Activated T-helper 2 cell treated with anti-CD3 and anti-CD28 coated beads, Interferon-gamma antibody, Interleukin-2, Interleukin-4, amounts not matched to agents 10 μg/mL and 5 μg/mL and 100 μg/mL, durations not matched to agents 14 hours and 24 hours and 36 hours (primary cell): ENCODE measurements around the gene DHX40. TPM values are rescaled to one million over a fixed set of nuclear protein-coding genes. Genes with fewer than 3 reads are reported as not detected.
"Not testable (repeated sequence)": the region's sequence is repeated elsewhere in the genome, so short reads cannot be mapped to it uniquely, and the experiment has no call there.

Experiments
- DNase-seq: peaks from one replicate; pipeline ENCODE4 v3.0.0; 2021; ENCODE audit warnings: low spot score
- H3K27ac Mint-ChIP-seq: one replicate; pipeline ENCODE4 v1.8.0; 2021; ENCODE audit warnings: mixed read lengths
- H3K27me3 Mint-ChIP-seq: one replicate; pipeline ENCODE4 v1.8.0; 2021; ENCODE audit warnings: low read depth, mixed read lengths
- H3K36me3 Mint-ChIP-seq: one replicate; pipeline ENCODE4 v1.8.0; 2021; ENCODE audit warnings: low read depth, mixed read lengths
- H3K4me1 Mint-ChIP-seq: one replicate; pipeline ENCODE4 v1.8.0; 2021; ENCODE audit warnings: low read depth, mixed read lengths
- H3K4me3 Mint-ChIP-seq: one replicate; pipeline ENCODE4 v1.8.0; 2021; ENCODE audit warnings: low read depth, mild to moderate bottlenecking, moderate library complexity, mixed read lengths
- H3K9me3 Mint-ChIP-seq: one replicate; pipeline ENCODE4 v1.8.0; 2021; ENCODE audit warnings: mixed read lengths
- intact Hi-C: fragments of 100-400 bp; cut with micrococcal nuclease; formaldehyde crosslinking; loops from one replicate; pipeline ENCODE4 v1.15.1; 2023
- total RNA-seq: library from RNA; stranded (reverse); gene quantifications from 2 replicates; pipeline ENCODE4 v1.2.3, GENCODE V29; 2022

The DHX40 gene
- total RNA-seq, result 16.7 and 18.2 TPM in 2 replicates

- H3K27ac Mint-ChIP-seq, result peak within 1 kb of the TSS; percentile 96
- intact Hi-C loops, result loop anchor here (1.0 to 5.0 kb wide), 3 partner anchors 54 to 408 kb away; partner anchors contain the start of genes CLTC, PRR11, PTRH2 and SKA2
- DNase-seq, result peak; percentile 91
- H3K36me3 Mint-ChIP-seq, result peaks cover 16% of the 10 kb centered on the region
- H3K27me3 Mint-ChIP-seq, result no peaks in the 10 kb centered on the region
- H3K9me3 Mint-ChIP-seq, result peaks cover 7% of the 10 kb centered on the region
- peaks cover 18% of the 10 kb centered on the region for H3K4me1 Mint-ChIP-seq
- peak within 1 kb of the TSS; percentile 99 for H3K4me3 Mint-ChIP-seq
Measured at GRCh38 chr17:59565171-59565958, at the start of gene DHX40. TSS of gene DHX40 (plus strand) at chr17:59565610. CDS start at chr17:59565672, 62 bp downstream.

- Mint-ChIP-seq H3K27me3 (peaks cover 10% of the 10 kb centered on the region), H3K4me1 (peaks cover 2% of the 10 kb centered on the region), H3K36me3 (no peaks in the 10 kb centered on the region), H3K27ac (no peak overlapping the region), H3K4me3 (no peak overlapping the region), H3K9me3 (no peaks in the 10 kb centered on the region)
- intact Hi-C loops, result no loop called here
- DNase-seq, result no peak
Measured at GRCh38 chr17:59516451-59516850, 49.0 kb upstream of the DHX40 start.

- no peak for DNase-seq
- Mint-ChIP-seq H3K9me3 (no peaks in the 10 kb centered on the region), H3K27me3 (peaks cover 12% of the 10 kb centered on the region), H3K36me3 (no peaks in the 10 kb centered on the region), H3K4me1 (peaks cover 6% of the 10 kb centered on the region), H3K4me3 (no peak overlapping the region), H3K27ac (no peak overlapping the region)
- intact Hi-C loops, result no loop called here
Measured at GRCh38 chr17:59519132-59519531, 46.3 kb upstream of the DHX40 start.

- Mint-ChIP-seq H3K9me3 (no peaks in the 10 kb centered on the region), H3K36me3 (no peaks in the 10 kb centered on the region), H3K27ac (no peak overlapping the region), H3K4me1 (peaks cover 6% of the 10 kb centered on the region), H3K4me3 (no peak overlapping the region), H3K27me3 (peaks cover 10% of the 10 kb centered on the region)
- intact Hi-C loops, result loop anchor here (5.0 kb wide), 2 partner anchors 208 to 517 kb away; no protein-coding TSS in a partner anchor
- no peak for DNase-seq
Measured at GRCh38 chr17:59520251-59520650, 45.2 kb upstream of the DHX40 start.

GRCh38 chr17:59521465-59522126 is 43.8 kb upstream of the DHX40 start:
- Mint-ChIP-seq H3K4me3 (no peak overlapping the region), H3K27me3 (peaks cover 19% of the 10 kb centered on the region), H3K4me1 (peaks cover 6% of the 10 kb centered on the region), H3K27ac (no peak overlapping the region), H3K9me3 (no peaks in the 10 kb centered on the region), H3K36me3 (no peaks in the 10 kb centered on the region)
- intact Hi-C loops, result loop anchor here (5.0 kb wide), 2 partner anchors 209 to 516 kb away; no protein-coding TSS in a partner anchor
- peak; percentile 32 for DNase-seq

- not testable (repeated sequence) for H3K36me3 Mint-ChIP-seq, H3K4me1 Mint-ChIP-seq, H3K9me3 Mint-ChIP-seq, DNase-seq, H3K4me3 Mint-ChIP-seq, H3K27ac Mint-ChIP-seq
- intact Hi-C loops, result loop anchor here (5.0 kb wide), 2 partner anchors 213 to 512 kb away; no protein-coding TSS in a partner anchor
- H3K27me3 Mint-ChIP-seq, result peaks cover 27% of the 10 kb centered on the region
Measured at GRCh38 chr17:59524930-59525329, 40.5 kb upstream of the DHX40 start.

GRCh38 chr17:59525668-59526067 is 39.7 kb upstream of the DHX40 start:
- no peak for DNase-seq
- Mint-ChIP-seq H3K36me3 (no peaks in the 10 kb centered on the region), H3K27ac (no peak overlapping the region), H3K4me3 (no peak overlapping the region), H3K9me3 (no peaks in the 10 kb centered on the region), H3K27me3 (peaks cover 26% of the 10 kb centered on the region), H3K4me1 (peaks cover 6% of the 10 kb centered on the region)
- intact Hi-C loops, result no loop called here

- H3K4me1 Mint-ChIP-seq, result peaks cover 4% of the 10 kb centered on the region
Measured at GRCh38 chr17:59526451-59526850, 39.0 kb upstream of the DHX40 start.

GRCh38 chr17:59527325-59527917 is 38.0 kb upstream of the DHX40 start:
- H3K4me1 Mint-ChIP-seq, result no peaks in the 10 kb centered on the region
- no peak for DNase-seq
- no peaks in the 10 kb centered on the region for H3K36me3 Mint-ChIP-seq
- intact Hi-C loops, result no loop called here
- no peak overlapping the region for H3K27ac Mint-ChIP-seq
- no peaks in the 10 kb centered on the region for H3K9me3 Mint-ChIP-seq
- H3K27me3 Mint-ChIP-seq, result peaks cover 21% of the 10 kb centered on the region
- no peak overlapping the region for H3K4me3 Mint-ChIP-seq

More at GRCh38 chr17:59526451-59526850, 39.0 kb upstream of the DHX40 start:
- Mint-ChIP-seq H3K36me3 (no peaks in the 10 kb centered on the region), H3K27me3 (peaks cover 23% of the 10 kb centered on the region), H3K9me3 (no peaks in the 10 kb centered on the region), H3K4me3 (no peak overlapping the region), H3K27ac (no peak overlapping the region)
- no peak for DNase-seq
- intact Hi-C loops, result no loop called here

- peaks cover 23% of the 10 kb centered on the region for H3K27me3 Mint-ChIP-seq
- no peaks in the 10 kb centered on the region for H3K36me3 Mint-ChIP-seq
- intact Hi-C loops, result no loop called here
- no peak overlapping the region for H3K4me3 Mint-ChIP-seq
- H3K9me3 Mint-ChIP-seq, result no peaks in the 10 kb centered on the region
- H3K4me1 Mint-ChIP-seq, result no peaks in the 10 kb centered on the region
- H3K27ac Mint-ChIP-seq, result no peak overlapping the region
- no peak for DNase-seq
Measured at GRCh38 chr17:59527931-59528330, 37.5 kb upstream of the DHX40 start.

GRCh38 chr17:59530531-59530930 is 34.9 kb upstream of the DHX40 start:
- no peak for DNase-seq
- Mint-ChIP-seq H3K36me3 (no peaks in the 10 kb centered on the region), H3K4me3 (no peak overlapping the region), H3K27ac (no peak overlapping the region), H3K9me3 (no peaks in the 10 kb centered on the region), H3K27me3 (peaks cover 27% of the 10 kb centered on the region), H3K4me1 (no peaks in the 10 kb centered on the region)
- intact Hi-C loops, result no loop called here

GRCh38 chr17:59533694-59534093 is 31.7 kb upstream of the DHX40 start:
- H3K4me1 Mint-ChIP-seq, result no peaks in the 10 kb centered on the region
- no peaks in the 10 kb centered on the region for H3K36me3 Mint-ChIP-seq
- intact Hi-C loops, result no loop called here
- H3K9me3 Mint-ChIP-seq, result no peaks in the 10 kb centered on the region
- no peak overlapping the region for H3K4me3 Mint-ChIP-seq
- no peak for DNase-seq
- H3K27me3 Mint-ChIP-seq, result peaks cover 18% of the 10 kb centered on the region
- no peak overlapping the region for H3K27ac Mint-ChIP-seq

GRCh38 chr17:59534583-59534982 is 30.8 kb upstream of the DHX40 start:
- Mint-ChIP-seq H3K4me1 (no peaks in the 10 kb centered on the region), H3K27me3 (peaks cover 21% of the 10 kb centered on the region), H3K9me3 (no peaks in the 10 kb centered on the region), H3K4me3 (no peak overlapping the region), H3K36me3 (no peaks in the 10 kb centered on the region), H3K27ac (no peak overlapping the region)
- intact Hi-C loops, result no loop called here
- no peak for DNase-seq
